HG02610 (cell line): ENCODE data around the gene TTBK2.

ENCODE experiments used
- ATAC-seq: cut with Tn5 transposase; IDR thresholded peaks from one replicate; pipeline ENCODE4 v1.9.1; 2021; ENCODE audit warnings: mild to moderate bottlenecking, moderate library complexity; ENCODE audit not compliant: unreplicated experiment

The TTBK2 gene

GRCh38 chr15:42730536-42730935 is 190.0 kb downstream of the TTBK2 start:
- no peak for ATAC-seq

- ATAC-seq: no peak
Observed at GRCh38 chr15:42730135-42730534, 190.4 kb downstream of the TTBK2 start.

DNA sequence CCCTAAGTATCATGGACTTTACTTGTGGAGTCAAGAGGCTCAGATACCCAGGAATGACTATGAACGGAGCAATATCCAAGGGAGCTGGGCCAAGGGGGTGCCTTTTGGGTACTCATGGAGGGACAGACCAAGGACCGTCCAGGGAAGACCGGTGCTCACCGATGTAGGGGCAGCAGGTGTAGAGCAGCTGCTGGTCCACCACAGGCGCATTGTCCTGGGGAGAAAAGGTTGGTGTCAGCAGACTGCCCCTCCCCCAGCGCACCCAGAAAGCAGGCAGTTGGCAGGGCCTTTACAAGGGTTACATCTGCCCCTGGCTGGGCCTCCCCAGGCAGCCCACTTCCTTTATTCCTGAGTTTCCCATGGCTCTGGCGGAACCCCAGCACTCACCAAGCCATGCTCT is 191.2 kb downstream of the TTBK2 start:
- no peak for ATAC-seq

- no peak for ATAC-seq
Observed at GRCh38 chr15:42728972-42729371, 191.6 kb downstream of the TTBK2 start.

- ATAC-seq: no peak
Observed at GRCh38 chr15:42728560-42728959, 192.0 kb downstream of the TTBK2 start.

GRCh38 chr15:42727750-42728381 is 192.7 kb downstream of the TTBK2 start:
- no peak for ATAC-seq

DNA sequence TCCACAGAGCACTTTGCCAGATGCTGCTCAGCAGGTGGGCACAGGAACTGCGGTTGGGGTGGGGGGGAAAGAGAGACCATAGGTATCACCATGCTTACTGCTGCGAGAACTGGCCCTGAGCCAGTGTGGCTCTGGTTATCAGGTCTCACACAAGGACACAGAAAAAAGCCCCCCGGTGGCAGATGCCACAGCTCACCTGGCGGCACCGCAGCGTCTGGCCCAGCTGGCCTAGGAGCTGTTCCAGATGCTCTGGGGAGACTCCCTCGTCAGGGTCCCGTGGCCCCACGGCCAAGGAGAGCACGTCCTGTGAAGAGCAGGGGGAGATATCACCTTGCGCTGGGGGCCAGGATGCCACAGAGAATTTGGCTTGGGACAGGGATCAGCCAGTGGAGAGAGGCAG is 194.5 kb downstream of the TTBK2 start:
- no peak for ATAC-seq

DNA sequence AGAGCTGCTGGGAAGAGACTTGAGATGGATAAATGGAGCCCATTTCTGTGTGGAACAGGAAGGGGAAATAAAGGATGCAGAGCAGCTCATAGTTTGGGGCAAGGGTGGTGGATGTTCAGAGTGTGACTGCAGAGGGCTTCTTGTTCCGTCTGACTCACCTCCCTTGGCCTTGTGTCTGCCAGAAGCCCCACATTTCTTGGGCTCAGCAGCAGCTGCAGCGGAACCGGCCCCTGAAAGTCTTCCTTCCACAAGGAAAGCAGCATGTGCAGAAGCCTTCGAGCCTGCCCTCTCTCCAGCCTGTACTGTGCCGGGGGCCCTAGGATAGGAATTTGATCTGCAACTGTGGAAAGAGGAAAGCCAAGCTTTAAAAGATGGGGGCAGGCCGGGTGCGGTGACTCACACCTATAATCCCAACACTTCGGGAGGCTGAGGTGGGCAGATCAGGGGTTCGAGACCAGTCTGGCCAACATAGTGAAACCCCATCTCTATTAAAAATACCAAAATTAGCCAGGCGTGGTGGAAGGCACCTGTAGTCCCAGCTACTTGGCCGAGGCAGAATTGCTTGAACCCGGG is 195.2 kb downstream of the TTBK2 start:
- ATAC-seq: no peak

DNA sequence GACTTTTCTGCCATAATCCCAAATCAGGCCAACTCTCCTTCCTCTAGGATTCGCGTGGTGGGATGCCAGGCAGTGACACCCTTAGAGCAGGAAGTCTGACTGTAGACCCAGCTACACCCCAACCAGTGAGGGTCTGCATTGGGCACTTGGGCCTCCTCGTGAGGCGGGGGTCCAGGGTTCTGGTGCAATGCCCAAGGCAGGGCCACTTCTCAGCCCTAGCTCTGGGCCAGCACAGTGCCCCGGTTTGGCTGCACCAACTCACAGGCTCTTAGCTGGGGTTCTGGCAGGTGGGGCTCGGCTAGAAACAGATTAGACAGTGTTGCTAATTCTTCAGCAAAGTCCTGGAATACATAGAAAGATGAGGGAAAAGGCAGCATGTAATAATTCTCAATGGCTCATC is 196.3 kb downstream of the TTBK2 start:
- no peak for ATAC-seq

DNA sequence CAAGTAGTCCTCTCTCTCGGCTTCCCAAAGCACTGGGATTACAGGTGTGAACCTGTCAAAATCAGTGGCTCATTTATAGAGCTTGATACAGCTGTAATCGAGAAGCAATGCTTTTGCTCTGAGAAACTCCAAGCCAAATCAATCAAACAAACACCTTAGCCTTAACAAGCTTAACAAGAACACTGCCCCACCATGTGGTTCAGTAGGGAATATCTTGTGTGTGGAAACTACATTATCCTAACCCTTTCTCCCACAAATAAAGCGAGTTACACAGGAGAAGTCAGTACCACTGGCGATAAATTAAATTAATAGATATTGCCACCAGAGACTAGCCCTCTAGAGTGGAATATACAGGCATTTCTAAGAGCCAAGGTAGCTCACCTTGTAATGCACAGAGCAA is 197.5 kb downstream of the TTBK2 start:
- no peak for ATAC-seq

DNA sequence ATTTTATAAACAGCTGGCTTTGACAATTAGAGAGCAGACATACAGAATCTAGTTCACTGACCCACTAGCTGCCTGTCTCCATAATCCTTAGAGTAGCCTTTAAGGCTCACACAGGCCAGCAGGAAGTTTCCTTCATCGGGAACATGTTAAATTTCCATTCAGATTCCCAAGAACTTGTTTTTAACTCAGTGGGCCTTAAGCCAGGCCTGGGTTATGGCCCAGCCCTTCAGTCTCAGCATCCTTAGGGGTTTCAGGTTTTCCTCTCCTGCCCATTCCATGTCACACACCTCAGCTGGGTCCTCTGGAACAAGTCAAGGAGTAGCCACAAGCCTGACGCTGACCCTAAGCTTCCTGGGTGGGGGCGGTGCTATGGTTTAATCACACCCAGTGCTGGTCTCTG is 198.7 kb downstream of the TTBK2 start:
- no peak for ATAC-seq

GRCh38 chr15:42721016-42721415 is 199.6 kb downstream of the TTBK2 start:
- no peak for ATAC-seq

- no peak for ATAC-seq
Observed at GRCh38 chr15:42720071-42720470, 200.5 kb downstream of the TTBK2 start.

- no peak for ATAC-seq
Observed at GRCh38 chr15:42719043-42719442, 201.5 kb downstream of the TTBK2 start.

- no peak for ATAC-seq
Observed at GRCh38 chr15:42716626-42717025, 204.0 kb downstream of the TTBK2 start.

GRCh38 chr15:42716125-42716524 is 204.5 kb downstream of the TTBK2 start:
- ATAC-seq: no peak

DNA sequence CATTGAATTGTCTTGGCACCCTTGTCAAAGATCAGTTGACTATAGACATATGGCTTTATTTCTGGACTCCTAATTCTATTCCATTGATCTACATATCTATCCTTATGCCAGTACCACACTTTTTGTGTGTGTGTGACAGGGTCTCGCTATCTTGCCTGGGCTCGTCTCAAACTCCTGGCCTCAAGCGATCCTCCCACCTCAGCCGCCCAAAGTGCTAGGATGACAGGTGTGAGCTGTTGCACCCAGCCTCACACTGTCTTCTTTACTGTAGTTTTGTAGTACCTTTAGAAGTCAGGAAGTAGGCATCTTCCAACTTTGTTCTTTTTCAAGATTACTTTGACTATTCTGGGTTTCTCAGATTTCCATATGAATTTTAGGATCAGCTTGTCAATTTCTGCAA is 208.0 kb downstream of the TTBK2 start:
- no peak for ATAC-seq

DNA sequence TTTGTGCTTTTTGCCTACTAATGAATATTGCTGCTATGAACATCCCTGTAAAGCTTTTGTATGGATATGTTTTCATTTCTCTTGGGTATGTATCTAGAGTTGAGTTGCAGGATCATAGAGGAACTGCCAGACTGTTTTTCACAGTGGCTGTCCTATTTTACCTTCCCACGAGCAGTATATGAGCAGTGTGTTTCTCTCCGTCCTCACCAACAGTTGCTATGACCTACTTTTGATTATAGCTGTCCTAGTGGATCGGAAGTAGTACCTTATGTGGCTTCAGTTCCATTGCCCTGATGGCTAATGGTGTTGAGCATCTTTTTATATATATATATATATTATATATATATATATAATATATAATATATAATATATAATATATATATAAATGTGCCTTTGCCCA is 208.8 kb downstream of the TTBK2 start:
- no peak for ATAC-seq

- ATAC-seq: no peak
Observed at GRCh38 chr15:42710662-42711061, 209.9 kb downstream of the TTBK2 start.

DNA sequence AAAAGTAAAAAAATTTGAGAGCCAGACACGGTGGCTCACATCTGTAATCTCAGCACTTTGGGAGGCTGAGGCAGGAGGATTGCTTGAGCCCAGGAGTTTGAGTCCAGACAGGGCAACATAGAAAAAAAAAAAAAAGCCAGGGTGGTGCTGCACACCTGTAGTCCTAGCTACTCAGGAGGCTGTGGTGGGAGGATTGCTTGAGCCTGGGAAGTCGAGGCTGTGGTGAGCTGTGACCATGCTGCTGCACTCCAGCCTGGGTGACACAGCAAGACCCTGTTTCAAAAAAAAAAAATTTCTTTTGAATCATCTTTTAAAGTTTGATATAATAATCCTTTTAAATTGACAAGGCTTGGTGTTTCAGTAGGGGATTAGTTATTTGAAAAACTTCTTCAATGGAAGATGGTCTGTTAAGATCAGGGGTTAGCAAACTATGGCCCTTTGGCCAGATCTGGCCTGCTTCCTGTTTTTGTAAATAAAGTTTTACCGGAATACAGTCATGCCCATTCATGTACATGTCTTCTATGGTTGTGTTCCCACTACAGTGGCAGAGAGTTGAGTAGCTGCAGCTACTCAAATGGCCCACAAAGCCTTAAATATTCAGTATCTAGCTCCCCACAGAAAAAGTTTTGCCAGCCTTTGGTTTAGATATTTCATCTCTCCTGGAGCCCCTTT is 212.6 kb downstream of the TTBK2 start:
- no peak for ATAC-seq

DNA sequence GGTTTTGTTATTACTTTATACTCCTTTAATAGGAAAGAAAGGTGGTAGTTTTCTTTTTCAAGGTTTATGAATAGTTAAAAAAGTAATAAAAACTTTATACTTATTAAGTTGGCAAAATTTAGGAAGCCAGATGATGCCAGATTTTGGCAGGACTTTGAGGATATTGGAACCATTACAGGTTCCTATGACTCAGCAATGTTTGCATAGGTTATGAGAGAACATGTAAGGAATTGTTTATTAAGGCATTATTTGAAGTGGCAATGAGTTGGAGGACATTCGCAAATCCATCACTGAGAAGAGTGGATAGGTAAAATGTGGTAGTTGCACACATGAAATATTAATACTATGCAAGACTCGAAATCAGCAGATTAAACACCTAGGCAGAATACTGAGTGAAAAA is 213.5 kb downstream of the TTBK2 start:
- ATAC-seq: no peak

GRCh38 chr15:42705336-42705735 is 215.2 kb downstream of the TTBK2 start:
- no peak for ATAC-seq
